MM.1S (cell line): Measurements from ENCODE around the gene E4F1.

Experiments used
- CTCF ChIP-seq: fragments of 300-600 bp; sonication (generic); IDR thresholded peaks from 2 replicates; pipeline ENCODE4 v1.5.1; 2016; ENCODE audit warnings: antibody characterized with exemption, low read length, mixed read lengths
- EZH2 ChIP-seq: fragments of 300-600 bp; sonication (generic); optimal IDR thresholded peaks from 2 replicates; pipeline ENCODE3; 2017; ENCODE audit warnings: low read depth, mild to moderate bottlenecking, antibody characterized with exemption, low read length, mixed read lengths
- EZH2phosphoT487 ChIP-seq: fragments of 300-600 bp; sonication (generic); IDR thresholded peaks from 2 replicates; pipeline ENCODE4 v1.6.1; 2018; ENCODE audit warnings: antibody characterized with exemption, low read length

GRCh38 chr16:2260250-2260649 lies 36.9 kb downstream of the E4F1 start:
- TF ChIP-seq EZH2 (no peak), CTCF (no peak), EZH2phosphoT487 (no peak)
